NCI-H345 treated with DMSO at 0.1 percent for 48 hours (cell line): ENCODE measurements around the gene UBASH3A.

Source experiments
- DNase-seq: peaks from one replicate; lab custom pipeline; 2025; ENCODE audit not compliant: unreplicated experiment; lab: John Stamatoyannopoulos, UW

The UBASH3A gene

DNA sequence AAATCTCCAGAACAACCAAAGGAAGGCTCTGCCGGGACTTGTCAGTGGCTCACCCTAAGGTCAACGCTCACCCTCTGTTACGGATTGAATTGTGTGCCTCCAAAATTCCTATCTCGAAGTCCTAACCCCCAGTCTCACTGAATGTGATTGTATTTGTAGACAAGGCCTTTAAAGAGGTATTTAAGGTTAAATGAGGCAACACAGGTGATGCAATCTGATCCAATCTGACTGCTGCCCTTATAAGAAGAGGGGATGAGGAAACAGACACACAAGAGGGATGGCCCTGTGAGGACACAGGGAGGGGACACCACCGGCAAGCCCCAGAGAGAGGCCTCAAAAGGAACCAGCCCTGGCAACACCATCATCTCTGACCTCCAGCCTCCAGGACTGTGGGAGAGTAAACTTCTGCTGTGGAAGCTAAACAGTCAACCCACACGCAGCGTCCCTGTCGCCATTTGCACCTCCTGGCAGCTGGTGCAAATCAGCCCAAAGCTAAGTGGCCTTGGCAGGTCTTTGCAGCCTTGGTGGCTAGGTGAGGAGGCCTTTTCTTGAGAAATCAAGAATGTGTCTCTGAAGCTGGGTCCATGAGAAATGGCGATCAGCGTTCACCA lies 24.2 kb downstream of the UBASH3A start:
- DNase-seq, result no peak

DNA sequence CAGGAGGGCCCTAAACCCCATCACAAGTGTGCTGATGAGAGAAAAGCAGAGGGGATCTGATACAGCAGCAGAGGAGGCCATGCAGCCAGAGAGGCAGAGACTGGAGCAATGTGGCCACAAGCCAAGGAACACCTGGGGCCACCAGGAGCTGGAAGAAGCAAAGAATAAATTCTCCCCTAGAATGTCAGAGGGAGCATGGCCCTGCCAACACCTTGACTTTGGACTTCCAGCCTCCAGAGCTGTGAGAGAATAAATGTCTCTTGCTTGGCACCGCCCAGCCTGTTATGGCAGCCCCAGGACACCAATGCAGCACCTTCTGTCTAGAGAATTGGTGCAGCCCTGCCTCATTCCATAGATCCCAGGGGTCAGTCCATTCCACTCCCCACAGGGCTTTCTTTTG lies 25.3 kb downstream of the UBASH3A start:
- DNase-seq, result no peak

DNA sequence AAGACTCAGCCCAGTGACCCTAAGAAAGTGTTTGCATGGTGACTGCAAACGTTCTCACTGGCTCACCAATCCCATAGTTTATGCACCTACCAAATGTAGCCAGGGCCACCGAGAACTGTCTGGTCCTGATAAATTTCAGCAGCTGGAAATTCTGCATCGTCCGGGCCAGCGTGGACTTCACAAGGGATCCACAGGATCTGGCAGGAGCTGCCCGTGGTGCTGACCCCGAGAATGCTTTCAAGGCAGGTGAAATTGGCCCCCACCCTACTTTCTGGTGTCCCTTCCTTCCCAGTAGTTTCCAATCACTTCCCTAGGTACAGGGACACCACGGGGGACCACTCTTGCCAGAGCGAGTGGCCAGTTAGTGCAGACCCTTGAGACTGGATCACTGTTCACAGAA lies 26.2 kb downstream of the UBASH3A start:
- no peak for DNase-seq

DNA sequence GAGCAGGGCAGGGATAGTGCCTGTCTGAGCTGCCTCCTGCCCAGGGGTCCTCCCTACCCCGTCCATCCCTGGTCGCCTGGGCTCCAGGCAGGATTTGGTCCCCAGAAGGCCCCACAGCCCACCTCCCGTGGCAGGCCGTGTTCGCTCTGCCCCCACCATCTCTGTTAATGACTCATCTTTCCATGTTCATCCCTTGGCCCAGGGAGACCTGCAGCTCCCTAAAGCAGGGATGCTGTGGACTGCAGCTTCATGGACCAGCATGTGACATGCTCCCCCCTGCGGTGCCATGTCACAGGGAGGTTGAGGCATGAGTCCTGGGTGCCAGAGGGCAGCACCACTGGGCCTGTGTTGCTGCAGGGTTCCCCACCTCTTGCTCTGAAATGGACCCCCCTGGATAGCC lies 26.8 kb downstream of the UBASH3A start:
- no peak for DNase-seq

DNA sequence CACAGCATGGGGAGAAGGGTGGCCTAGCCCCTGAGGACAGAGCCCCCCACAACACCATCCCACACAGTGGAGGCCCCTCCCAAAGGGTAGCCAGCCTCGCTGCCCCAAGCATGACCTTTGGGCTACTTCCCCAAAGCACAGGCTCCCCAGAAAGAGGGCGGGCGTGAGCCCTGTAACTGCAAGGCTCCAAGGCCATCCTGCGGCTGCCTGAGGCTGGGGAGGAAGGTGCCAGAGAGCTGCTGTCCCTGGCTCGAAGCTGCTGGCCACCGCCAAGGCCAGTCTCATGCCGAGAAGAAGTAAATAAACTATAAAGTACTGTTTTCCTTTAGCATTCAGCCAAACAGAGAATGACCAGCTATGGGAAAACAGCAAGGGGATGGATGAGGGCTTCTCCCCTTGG lies 27.5 kb downstream of the UBASH3A start:
- no peak for DNase-seq

DNA sequence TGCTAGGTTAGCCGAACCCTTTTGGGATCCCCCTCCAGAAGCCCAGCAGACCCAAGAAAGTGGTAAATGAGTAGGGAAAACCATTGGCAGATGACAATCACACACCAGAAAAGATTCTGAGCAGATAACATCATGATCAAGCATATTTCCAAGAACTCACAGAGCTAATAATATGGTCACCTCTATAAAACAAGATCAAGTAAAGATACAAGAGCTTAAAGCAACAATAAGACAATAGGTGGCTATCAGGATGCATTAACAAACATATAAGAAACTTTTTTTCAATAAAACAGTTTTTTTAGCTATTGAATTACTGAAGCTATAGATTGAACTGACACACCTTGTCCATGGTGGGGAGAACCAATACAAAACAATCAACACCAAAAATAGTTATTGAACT lies 29.0 kb downstream of the UBASH3A start:
- no peak for DNase-seq

DNA sequence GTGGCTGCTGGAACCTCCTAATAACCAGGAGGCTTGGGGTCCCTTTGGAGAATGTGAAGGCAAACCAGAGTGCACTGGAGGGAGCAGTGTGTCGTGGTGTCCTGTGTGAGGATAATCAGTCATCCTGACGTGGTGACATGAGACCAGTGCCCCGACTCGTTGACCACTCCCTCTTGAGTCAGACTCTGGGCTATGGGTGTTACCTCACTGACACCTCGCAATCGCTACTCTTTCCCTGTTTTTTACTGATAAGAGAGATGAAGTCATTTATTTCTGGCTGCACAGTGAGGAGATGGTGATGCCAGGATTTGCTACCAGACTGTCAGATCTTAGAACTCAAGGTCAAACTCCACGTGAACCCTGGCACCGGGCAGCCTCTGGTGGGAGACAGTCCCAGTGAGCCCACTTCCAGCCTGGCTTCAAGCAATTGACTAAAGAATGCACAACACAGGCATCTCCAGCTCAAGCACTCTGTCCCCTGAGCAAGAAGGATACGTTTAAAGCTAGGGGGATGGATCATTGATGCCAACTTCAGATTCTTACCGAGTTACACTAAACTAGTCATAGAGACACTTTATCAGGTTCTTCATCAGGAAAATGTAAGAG lies 30.3 kb downstream of the UBASH3A start:
- no peak for DNase-seq

DNA sequence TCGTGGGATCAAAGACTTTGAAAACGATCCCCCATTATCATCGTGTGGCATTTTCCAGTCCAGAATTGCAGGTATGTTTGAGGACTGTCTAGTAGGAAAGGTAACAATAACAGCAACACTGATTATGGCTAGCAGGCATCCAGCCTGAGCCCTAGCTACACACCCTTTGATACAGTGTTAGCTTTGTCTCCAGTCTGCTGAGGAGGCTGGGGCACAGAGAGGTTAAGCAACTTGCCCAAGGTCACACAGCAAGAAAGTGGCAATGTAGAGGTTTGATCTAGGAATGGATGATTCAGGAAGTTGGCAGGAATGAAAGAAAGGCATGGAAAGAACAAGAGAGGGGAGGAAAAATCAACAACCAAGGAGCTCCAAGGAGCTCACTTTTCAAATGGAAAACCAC lies 31.2 kb downstream of the UBASH3A start:
- no peak for DNase-seq

DNA sequence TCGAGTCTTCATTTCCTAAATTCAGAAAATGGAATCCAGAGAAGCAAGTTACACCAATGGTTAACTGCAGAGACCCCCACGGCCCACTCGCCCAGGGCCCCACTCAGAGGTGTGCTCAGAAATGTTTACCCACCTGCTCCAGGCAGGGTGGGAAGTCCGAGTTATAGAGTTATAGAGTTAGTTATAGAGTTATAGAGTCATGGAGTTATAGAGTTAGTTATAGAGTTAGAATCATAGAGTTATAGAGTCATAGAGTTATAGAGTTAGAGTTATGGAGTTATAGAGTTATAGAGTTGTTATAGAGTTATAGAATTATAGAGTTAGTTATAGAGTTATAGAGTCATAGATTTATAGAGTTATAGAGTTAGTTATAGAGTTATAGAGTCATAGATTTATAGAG lies 31.7 kb downstream of the UBASH3A start:
- no peak for DNase-seq

DNA sequence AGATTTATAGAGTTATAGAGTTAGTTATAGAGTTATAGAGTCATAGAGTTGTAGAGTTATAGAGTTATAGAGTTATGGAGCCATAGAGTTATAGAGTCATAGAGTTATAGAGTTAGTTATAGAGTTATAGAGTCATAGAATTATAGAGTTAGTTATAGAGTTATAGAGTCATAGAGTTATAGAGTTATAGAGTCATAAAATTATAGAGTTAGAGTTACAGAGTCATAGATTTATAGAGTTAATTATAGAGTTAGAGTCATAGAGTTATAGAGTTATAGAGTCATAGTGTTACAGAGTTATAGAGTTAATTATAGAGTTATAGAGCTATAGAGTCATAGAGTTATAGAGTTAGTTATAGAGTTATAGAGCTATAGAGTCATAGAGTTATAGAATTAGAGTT lies 32.1 kb downstream of the UBASH3A start:
- no peak for DNase-seq

DNA sequence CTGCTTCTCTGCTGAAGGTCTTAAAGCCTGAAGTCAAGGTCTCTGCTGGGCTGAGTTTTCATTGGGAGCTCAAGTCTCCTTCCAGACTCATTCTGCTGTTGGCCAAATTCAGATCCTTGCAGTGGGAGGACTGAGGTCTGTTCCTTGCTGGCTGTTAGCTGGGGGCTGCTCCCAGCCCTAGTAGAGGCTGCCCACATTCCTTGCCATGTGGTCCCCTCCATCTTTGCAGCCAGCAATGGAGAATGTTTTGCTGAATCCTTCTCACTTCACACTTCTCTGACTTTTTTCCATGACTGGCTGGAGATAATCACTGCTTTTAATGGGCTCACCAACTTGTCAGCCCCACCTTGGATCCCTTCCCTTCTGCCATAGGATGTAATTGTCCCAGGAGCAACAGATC lies 33.2 kb downstream of the UBASH3A start:
- no peak for DNase-seq

DNA sequence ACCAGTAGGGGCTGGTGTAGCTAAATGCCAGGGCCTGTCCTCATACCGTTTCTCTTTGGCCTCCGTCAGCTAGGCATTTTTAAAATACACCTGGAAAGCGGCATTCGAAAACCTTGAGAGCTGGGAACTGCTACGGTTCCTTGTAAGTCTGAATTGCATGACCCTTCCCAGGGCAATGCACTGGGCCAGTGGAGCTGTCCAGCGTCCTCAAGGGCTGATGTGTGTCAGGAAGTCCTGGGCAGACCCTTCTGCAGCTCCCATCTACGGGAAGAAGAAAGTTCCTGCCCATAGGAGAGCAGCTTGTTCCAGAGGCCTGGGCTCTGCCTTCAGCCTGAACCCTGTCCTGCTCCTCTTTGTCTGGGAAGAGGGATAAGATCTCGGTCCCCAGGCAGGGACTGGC lies 34.1 kb downstream of the UBASH3A start:
- no peak for DNase-seq

DNA sequence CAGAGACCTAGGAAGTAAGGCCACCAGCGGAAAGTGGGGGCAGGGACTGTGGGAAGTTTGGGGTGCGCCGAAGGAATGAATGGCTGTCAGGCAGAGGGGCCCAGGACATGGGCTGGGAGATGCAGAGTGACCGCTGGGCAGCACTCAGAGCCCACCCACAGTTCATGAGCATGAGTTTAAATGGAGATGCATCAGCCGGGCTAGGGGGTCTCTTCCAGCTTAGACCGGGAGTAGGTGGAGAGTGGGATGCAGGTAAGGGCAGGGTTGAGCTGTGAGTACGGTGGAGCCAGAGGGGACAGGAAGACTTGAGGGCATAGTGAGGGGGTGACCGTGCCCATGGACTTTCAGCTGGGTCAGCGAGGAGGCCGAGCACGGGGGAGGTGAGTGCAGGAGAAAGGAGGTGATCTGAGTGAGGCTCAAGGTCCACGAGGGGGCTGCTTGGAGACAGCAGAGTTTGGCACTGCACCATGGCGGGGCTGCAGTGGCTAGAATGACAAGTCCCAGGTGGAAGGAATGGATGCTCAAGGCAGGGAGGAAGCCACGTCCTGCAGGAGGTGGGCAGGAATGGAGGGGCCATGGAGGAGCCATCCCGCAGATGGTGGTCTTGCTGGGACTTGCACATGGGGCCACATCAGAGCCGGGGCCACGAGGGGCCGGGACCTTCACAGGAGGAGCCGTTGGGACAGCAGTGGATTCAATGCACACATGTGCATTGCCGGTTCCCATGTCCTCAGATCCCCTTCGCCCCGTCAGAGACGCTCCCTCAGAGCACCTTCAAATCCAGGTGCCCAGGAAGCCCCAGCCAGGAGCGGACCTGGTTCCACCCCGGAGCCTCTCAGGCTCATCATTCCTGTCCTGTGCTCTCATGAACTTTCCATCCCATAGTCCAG lies 34.9 kb downstream of the UBASH3A start:
- no peak for DNase-seq

DNA sequence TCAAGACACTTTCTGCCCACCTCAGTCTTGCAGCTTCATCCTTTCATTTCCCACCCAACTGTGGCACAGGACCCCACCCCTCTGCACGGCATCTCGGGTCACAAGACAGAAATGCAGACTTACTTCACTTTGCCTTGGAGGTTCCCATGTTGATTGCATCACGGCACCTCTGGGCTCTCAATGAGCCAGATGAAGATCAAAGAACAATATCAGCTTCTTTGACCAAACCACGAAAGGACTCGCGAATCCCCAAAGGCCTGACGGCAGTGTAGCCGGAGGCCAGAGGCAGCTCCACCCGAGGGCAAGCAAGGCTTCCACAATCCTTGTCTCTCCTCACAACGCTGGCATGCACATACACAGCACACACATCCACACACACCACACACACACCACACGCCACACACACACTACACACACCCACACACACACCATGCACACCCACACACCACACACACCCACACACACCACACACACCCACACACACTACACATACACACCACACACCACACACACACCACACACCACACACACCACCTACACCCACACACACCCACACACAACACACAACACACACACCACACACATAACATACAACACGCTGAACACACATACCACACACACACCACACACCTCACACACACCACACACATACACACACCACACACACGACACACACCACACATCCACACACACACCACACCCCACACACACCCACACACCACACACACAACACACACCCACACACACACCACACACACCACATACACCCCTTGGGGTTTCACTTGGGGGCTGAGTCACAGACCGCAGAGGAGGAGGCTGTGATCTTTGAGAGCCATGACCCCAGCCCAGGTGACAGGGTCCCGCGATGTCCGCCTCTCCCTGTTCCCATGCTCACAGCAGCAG lies 35.8 kb downstream of the UBASH3A start:
- no peak for DNase-seq

DNA sequence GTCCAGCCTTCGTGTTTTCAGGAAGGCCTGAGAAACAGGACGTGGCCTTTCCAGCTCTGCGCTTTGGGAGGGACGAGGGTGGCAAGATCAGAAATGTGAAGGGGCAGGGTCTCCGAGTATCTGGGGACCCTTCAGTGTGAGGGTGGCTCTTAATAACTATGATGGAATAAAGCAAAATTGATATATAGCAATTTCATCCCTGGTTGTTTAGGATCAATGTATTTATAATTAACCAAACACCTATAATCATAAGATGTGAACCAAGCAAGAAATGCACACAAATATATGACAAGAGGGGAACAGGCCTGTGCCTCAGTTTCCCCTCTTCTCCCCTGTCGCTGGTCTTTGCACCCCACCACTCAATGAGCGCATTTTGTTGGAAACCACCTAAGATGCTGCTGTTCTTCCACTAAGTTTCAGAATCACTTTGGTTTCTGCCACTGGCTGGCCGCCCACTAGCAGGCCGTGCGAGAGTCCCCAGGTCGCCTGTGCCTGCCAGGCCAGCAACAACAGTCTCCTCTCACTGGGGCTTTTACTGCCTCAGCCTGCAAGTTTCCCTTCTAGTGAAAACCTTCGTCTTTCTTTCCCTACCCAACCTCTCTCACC lies 36.6 kb downstream of the UBASH3A start:
- DNase-seq, result no peak

DNA sequence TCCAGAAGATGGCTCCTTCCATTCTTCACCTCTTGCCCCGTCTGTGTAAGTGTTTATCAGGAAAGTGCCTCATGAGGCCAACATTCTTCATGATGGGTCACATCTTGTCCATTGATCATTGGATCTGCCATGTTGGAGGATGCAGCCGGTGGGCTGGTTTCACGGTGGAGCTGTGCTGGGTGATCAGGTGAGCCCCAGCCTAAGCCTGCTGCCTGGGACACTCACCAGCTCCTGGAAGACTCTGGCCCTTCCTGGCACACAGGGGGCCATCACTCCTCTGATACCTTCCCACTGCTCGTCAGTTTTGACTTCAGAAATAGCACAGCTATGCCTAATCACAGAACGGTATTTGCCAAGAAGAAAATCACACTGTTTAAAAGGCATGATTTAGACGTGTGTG lies 38.3 kb downstream of the UBASH3A start:
- no peak for DNase-seq

DNA sequence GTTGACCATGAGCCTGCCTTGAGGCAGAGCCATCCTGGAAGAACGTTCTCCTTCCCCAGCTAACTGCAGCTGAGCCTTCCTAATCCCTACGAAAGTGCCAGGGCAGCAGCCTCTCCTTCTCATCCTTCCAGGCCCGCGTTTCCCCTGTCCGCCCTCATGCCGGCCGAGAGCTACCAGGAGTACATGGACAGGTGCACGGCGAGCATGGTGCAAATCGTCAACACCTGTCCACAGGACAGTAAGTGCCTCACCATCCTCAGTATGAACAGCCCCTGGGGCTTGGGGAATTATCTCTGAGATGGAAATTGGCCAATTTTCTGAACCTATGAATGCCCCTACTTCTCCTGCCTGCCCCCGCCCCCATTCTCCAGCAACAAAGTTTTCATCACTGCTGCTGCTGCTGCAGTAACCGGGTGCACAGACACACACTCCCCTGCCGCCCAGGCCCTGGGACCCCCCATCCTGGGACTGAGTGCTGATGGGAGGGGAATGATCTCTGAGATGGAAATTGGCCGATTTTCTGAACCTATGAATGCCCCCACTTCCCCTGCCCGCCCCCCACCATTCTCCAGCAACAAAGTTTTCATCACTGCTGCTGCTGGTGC lies 39.6 kb downstream of the UBASH3A start:
- DNase-seq, result no peak

DNA sequence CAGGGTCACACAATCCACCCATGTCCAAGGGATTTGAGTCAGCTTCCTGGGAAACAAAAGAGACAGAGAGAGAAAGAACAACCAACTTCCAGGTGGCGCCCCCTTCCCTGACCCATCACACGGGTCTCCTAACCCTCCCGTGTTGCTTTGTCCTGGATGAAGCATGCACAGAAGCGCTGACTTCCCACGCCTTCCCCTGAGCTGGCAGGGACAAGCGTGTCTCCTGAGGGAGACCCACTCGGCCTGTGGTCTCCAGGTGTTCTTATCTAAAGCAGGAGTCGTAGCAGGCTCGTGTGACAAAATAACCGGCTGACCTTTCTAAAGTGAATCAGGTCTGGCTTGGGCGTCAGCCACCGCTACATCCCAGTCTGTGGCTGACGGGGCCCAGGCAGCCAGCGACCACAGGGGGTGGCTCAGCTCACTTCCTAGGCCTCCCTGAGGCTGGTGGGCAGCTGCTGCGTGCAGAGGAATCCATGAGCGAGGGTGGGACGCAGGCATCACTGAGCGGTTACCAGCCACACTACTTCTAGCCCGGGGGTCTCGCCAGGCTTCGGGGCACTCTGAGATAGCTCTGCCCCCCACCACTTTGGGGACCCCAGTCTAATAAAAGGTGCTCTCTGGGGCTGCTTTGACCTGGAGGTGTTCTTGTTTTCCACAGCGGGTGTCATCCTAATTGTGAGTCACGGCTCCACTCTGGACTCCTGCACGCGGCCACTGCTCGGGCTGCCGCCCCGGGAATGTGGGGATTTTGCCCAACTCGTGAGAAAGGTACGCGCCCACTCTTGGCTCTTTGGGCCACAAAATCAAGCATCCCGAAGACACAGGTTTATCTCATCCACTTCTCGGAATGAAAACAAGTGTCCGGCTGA lies 40.4 kb downstream of the UBASH3A start:
- DNase-seq, result no peak

DNA sequence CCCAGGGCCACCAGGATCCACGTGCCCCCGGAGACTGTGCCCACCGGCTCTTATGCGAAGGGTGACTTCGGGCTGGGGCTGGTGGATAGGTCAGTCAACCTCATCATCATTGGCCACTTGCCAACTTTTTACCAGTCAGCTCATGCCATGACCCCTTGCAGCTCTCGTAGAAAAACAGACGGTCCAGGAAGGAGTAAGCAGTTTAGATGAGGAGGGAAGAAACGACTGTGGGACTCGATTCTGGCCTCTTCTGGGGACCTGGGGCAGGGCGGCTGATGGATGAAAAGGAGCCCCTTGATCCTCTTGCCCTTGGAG lies 41.0 kb downstream of the UBASH3A start:
- DNase-seq, result no peak

DNA sequence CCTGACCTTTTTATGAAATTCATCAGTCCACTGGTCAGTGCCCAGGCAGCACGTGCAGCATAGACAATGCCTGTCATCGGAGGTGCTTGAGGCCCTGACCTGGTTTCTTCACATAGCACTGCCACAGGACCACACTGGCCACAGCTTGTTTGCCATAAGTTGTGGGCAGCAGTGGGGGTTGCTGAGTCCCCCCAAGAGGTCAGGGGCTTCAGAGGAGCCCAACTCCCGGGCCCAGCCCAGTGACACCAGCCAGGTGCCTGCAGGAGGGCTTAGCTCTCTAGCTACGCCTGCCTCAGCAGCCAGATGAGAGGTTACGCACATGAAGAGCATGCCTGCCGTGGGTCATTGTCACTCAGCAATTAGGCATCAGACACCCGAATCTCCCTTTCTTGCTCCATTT lies 41.6 kb downstream of the UBASH3A start:
- DNase-seq, result no peak
